GM18519 (cell line): Measurements from ENCODE around the gene TAF1C.

Experiments
- ATAC-seq: cut with Tn5 transposase; IDR thresholded peaks from one replicate; pipeline ENCODE4 v1.9.1; 2021; ENCODE audit warnings: mild to moderate bottlenecking, moderate library complexity; ENCODE audit not compliant: unreplicated experiment, low FRiP score

The TAF1C gene

GRCh38 chr16:84183911-84184591, 2.8 kb downstream of the TAF1C start:
- ATAC-seq = no peak

GRCh38 chr16:84183572-84183875, 3.3 kb downstream of the TAF1C start:
- no peak for ATAC-seq

GRCh38 chr16:84182680-84183571, 3.9 kb downstream of the TAF1C start:
- no peak for ATAC-seq

- ATAC-seq = no peak
Observed at GRCh38 chr16:84182104-84182503, 4.8 kb downstream of the TAF1C start.

- no peak for ATAC-seq
Observed at GRCh38 chr16:84181144-84181915, 5.5 kb downstream of the TAF1C start.

- no peak for ATAC-seq
Observed at GRCh38 chr16:84180519-84181140, 6.2 kb downstream of the TAF1C start.

GRCh38 chr16:84179612-84180320, 7.1 kb downstream of the TAF1C start:
- no peak for ATAC-seq

- ATAC-seq = no peak
Observed at GRCh38 chr16:84178892-84179611, 7.8 kb downstream of the TAF1C start.

- ATAC-seq = no peak
Observed at GRCh38 chr16:84178146-84178765, 8.6 kb downstream of the TAF1C start.

- ATAC-seq = no peak
Observed at GRCh38 chr16:84177741-84178073, 9.2 kb downstream of the TAF1C start.

GRCh38 chr16:84176192-84177053, 10.4 kb downstream of the TAF1C start:
- ATAC-seq = no peak

- ATAC-seq = no peak
Observed at GRCh38 chr16:84175350-84176081, 11.3 kb downstream of the TAF1C start.

GRCh38 chr16:84174396-84174795, 12.5 kb downstream of the TAF1C start:
- no peak for ATAC-seq

- ATAC-seq = no peak
Observed at GRCh38 chr16:84169765-84170310, 17.0 kb downstream of the TAF1C start.

GRCh38 chr16:84166796-84167695, 19.8 kb downstream of the TAF1C start:
- no peak for ATAC-seq

GRCh38 chr16:84165746-84166145, 21.1 kb downstream of the TAF1C start:
- ATAC-seq = no peak
